GM21723 (cell line): ENCODE measurements around the gene COQ3.

Source experiments
- ATAC-seq: cut with Tn5 transposase; IDR thresholded peaks from one replicate; pipeline ENCODE4 v1.9.1; 2021; ENCODE audit warnings: mild to moderate bottlenecking, moderate library complexity; ENCODE audit not compliant: unreplicated experiment

Gene COQ3

GRCh38 chr6:99334526-99335127 is 59.4 kb downstream of the COQ3 start:
- ATAC-seq, result peak; percentile 35

- peak; percentile 94 for ATAC-seq
Observed at GRCh38 chr6:99333068-99333467, 60.9 kb downstream of the COQ3 start.

GRCh38 chr6:99331531-99331930 is 62.5 kb downstream of the COQ3 start:
- no peak for ATAC-seq

GRCh38 chr6:99330159-99330558 is 63.8 kb downstream of the COQ3 start:
- ATAC-seq, result peak; percentile 72

GRCh38 chr6:99324996-99325395 is 69.0 kb downstream of the COQ3 start:
- no peak for ATAC-seq
